Stimulated activated naive CD4-positive, alpha-beta T cell (primary cell): Measurements from ENCODE around the gene LOXL3.

Experiments used
- DNase-seq, 6 experiments: peaks; one replicate each; lab custom pipeline; 2025; lab: John Stamatoyannopoulos, UW

LOXL3 gene

GRCh38 chr2:74550231-74550630 lies 3.5 kb downstream of the LOXL3 start:
- no peak for DNase-seq

- DNase-seq, result no peak
Measured at GRCh38 chr2:74548900-74549826, 4.6 kb downstream of the LOXL3 start.

GRCh38 chr2:74548285-74548899 lies 5.3 kb downstream of the LOXL3 start:
- DNase-seq, result no peak

- no peak for DNase-seq
Measured at GRCh38 chr2:74546004-74546403, 7.7 kb downstream of the LOXL3 start.

- DNase-seq, result no peak
Measured at GRCh38 chr2:74544634-74545033, 9.1 kb downstream of the LOXL3 start.

GRCh38 chr2:74542978-74543377 lies 10.8 kb downstream of the LOXL3 start:
- DNase-seq, result no peak

GRCh38 chr2:74540291-74540690 lies 13.5 kb downstream of the LOXL3 start:
- DNase-seq, result no peak

- DNase-seq, result no peak
Measured at GRCh38 chr2:74538881-74539339, 14.8 kb downstream of the LOXL3 start.

- DNase-seq, result no peak
Measured at GRCh38 chr2:74537140-74537539, 16.6 kb downstream of the LOXL3 start.

GRCh38 chr2:74536166-74536950 lies 17.4 kb downstream of the LOXL3 start:
- no peak for DNase-seq

- DNase-seq, result no peak
Measured at GRCh38 chr2:74535440-74535965, 18.2 kb downstream of the LOXL3 start.

- DNase-seq, result no peak
Measured at GRCh38 chr2:74534411-74534810, 19.3 kb downstream of the LOXL3 start.

- no peak for DNase-seq
Measured at GRCh38 chr2:74533464-74533863, 20.3 kb downstream of the LOXL3 start.

- DNase-seq, result peak in 3 of 6 experiments; percentile 40 to 46 (median 46)
Measured at GRCh38 chr2:74532222-74532621, 21.5 kb downstream of the LOXL3 start.

- no peak for DNase-seq
Measured at GRCh38 chr2:74531666-74532065, 22.1 kb downstream of the LOXL3 start.

- peak in 3 of 6 experiments; percentile 26 to 58 (median 47) for DNase-seq
Measured at GRCh38 chr2:74530239-74531187, 23.2 kb downstream of the LOXL3 start.

- DNase-seq, result peak; percentile 64 to 93 (median 86)
Measured at GRCh38 chr2:74529357-74530238, 24.1 kb downstream of the LOXL3 start, which contains the start of the genes AUP1 and HTRA2. TSS of gene AUP1 (minus strand) at chr2:74529706. CDS start at chr2:74529629, 77 bp downstream. TSS of gene HTRA2 (plus strand) at chr2:74529933. CDS start at chr2:74530007, 74 bp downstream.

- DNase-seq, result no peak
Measured at GRCh38 chr2:74528600-74529356, 25.0 kb downstream of the LOXL3 start.

GRCh38 chr2:74527741-74528140 lies 26.0 kb downstream of the LOXL3 start:
- DNase-seq, result no peak
